Measurements from ENCODE around the gene TPRG1. TPM values are rescaled to one million over a fixed set of nuclear protein-coding genes. Genes with fewer than 3 reads are reported as not detected.

TPRG1 gene
- total RNA-seq, 4 donors from 2014 or later: 18.9 to 46.2 (median 36.9) TPM

DNA sequence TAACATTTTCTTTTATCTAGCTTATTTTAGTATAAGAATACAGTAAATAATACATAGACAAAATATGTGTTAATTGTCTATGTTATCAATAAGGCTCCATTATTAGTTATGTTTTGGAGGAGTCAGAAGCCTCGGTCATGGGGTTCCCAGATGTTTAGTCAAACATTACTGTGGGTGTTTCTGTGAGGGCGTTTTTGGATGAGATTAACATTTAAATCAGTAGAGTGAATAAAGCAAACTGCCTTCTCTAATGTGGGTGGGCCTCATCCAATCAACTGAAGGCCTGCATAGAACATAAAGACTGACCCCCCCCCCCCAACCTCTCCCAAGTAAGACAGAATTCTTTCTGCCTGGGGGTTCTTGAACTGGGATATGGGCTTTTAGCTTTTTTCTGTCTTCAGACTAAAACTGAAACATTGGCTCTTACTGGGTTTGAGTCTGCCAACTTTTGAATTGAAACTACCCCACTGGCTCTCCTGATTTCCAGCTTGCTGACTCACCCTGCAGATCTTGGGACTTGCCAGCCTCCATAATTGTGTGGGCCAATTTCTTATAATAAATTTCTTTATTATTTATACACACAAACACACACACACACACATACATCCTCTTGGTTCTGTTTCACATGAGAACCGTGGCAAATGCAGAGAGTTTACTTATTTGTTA lies 192.0 kb downstream of the TPRG1 start:
- intact Hi-C loops (cut with DNase I; ENCODE audit: low total_unique reads): no loop called here
- no peak overlapping the region for H3K4me3 ChIP-seq (ENCODE audit: low read depth, poor library complexity, severe bottlenecking)
- 21 to 26% methylated on average over 3 of the region's 3 CpGs for WGBS, 2 donors
- TF ChIP-seq, protein P1, sequence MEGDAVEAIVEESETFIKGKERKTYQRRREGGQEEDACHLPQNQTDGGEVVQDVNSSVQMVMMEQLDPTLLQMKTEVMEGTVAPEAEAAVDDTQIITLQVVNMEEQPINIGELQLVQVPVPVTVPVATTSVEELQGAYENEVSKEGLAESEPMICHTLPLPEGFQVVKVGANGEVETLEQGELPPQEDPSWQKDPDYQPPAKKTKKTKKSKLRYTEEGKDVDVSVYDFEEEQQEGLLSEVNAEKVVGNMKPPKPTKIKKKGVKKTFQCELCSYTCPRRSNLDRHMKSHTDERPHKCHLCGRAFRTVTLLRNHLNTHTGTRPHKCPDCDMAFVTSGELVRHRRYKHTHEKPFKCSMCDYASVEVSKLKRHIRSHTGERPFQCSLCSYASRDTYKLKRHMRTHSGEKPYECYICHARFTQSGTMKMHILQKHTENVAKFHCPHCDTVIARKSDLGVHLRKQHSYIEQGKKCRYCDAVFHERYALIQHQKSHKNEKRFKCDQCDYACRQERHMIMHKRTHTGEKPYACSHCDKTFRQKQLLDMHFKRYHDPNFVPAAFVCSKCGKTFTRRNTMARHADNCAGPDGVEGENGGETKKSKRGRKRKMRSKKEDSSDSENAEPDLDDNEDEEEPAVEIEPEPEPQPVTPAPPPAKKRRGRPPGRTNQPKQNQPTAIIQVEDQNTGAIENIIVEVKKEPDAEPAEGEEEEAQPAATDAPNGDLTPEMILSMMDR (IDR thresholded peaks at IDR 0.05): no peak
- no peak for TF ChIP-seq POLR2A (IDR thresholded peaks at IDR 0.05)
- DNase-seq (ENCODE audit: low spot score in 2 of 2): no peak

DNA sequence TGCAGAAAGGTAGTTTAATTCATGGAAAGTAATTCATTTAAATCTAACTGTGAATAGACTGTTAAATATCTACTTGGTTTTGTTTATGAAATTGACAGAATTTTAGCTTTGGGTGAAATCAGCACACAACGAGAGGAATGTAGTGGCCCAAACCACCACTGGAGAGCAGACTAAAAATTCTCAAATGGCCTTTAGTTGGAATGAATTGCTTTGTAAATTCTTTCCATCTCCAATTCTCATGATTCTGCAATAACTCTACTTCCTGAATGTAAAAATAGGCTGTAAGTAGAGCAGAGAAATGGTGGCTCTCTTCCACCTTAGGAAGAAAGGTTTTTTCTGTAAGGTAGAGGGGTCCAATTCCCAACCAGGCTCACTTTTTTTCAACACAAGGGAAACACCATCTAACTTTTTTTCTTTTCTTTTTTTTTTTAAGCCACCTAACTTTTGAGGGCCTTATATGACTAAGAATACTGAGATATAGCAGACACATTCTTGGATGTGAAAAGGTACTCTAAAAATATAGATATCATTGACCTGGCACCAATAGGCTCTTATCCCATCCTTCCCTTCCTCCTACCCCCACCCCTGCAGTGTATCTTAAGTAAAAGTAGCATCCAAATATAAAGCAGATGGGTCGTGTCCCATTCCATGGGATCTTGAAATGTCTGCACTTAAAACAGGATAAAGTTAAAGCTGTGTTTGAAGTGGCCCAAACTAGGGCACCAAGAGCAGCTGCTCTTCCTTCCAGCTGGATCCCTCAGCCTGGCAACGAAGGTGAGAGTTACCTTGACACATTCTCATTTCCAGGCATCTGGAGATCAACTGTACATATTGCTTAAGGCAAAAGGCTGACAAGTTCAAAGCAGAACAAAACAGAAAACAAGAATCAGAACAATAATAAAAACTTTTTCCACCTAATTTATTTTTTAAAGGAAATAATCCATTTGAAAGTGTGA lies 194.1 kb downstream of the TPRG1 start:
- TF ChIP-seq, protein P1 (IDR thresholded peaks at IDR 0.05): no peak
- no peak for TF ChIP-seq POLR2A (IDR thresholded peaks at IDR 0.05)
- WGBS, 2 donors: 49 to 50% methylated on average over 3 of the region's 3 CpGs

DNA sequence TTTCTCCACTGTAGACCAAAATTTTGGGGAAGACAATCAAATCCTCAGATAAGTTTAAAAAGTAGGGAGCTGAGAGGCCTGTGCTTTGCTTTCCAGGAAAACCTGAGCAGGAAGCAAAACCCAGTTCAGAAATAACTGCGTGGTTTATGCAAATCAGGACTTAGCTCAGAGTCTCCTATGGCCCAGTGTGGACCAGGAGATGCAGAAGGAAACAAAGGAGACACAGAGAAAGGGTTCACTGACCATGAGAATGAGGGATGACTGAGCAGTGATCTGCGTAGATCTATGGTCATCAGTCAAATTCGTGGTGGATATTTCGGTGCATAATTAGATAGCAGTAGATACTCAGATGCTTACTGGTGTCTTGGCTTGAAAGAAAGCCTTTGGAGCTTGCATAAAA lies 196.6 kb downstream of the TPRG1 start:
- no peak for DNase-seq (ENCODE audit: low spot score in 2 of 2)
- intact Hi-C loops (cut with DNase I; ENCODE audit: low total_unique reads): no loop called here
- no peak for TF ChIP-seq POLR2A (IDR thresholded peaks at IDR 0.05)
- TF ChIP-seq, protein P1 (IDR thresholded peaks at IDR 0.05): no peak

More for the DNA sequence above, 194.1 kb downstream of the TPRG1 start:
- no peak for DNase-seq (ENCODE audit: low spot score in 2 of 2)
- H3K4me3 ChIP-seq (ENCODE audit: low read depth, poor library complexity, severe bottlenecking): no peak overlapping the region
- intact Hi-C loops (cut with DNase I; ENCODE audit: low total_unique reads): no loop called here

DNA sequence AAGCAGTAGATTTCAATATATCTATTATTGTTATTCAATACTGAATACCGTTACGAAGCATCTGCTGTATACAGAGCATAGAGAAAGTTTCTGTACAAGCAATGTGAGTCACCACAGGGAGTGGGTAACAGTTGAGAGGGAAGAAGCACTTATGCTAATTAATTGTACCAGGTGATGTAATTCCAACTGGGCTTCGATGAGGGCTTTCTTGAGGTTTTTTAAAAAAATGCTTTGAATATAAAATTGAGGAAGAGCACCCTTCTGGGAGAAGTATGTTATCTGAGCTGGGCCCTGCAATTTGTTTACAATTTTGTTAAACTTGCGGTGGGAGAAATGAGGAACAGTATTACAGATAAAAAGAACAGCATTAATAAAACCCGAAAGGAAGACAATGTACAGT lies 197.9 kb downstream of the TPRG1 start:
- DNase-seq (ENCODE audit: low spot score in 2 of 2): no peak
- whole genome bisulfite sequencing, 2 donors: 83 to 87% methylated on average over 5 of the region's 5 CpGs
- intact Hi-C loops (cut with DNase I; ENCODE audit: low total_unique reads): no loop called here
- TF ChIP-seq POLR2A (IDR thresholded peaks at IDR 0.05): no peak
- TF ChIP-seq, protein P1 (IDR thresholded peaks at IDR 0.05): no peak
- no peak overlapping the region for H3K4me3 ChIP-seq (ENCODE audit: low read depth, poor library complexity, severe bottlenecking)

More for the DNA sequence above, 196.6 kb downstream of the TPRG1 start:
- H3K4me3 ChIP-seq (ENCODE audit: low read depth, poor library complexity, severe bottlenecking): no peak overlapping the region
- WGBS, 2 donors: 84% methylated on average over 4 of the region's 4 CpGs

DNA sequence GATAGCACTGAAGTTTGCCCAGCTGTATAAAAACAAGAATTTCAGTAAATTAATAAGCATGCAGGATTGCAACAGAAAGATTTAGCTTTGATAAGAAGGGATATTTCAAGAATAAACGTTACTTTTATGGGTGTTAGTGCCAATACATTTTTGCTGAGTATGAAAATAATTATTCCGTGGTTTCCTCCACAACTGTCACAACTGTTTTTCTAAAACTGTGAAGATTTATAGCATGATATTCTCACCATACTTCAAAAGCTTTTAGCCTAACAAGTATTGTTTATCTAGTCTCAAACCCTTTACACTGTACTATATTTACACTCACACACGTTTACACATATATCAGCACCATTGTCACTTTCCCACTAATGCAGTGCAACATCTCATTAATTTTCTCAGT lies 200.5 kb downstream of the TPRG1 start:
- no peak overlapping the region for H3K4me3 ChIP-seq (ENCODE audit: low read depth, poor library complexity, severe bottlenecking)
- intact Hi-C loops (cut with DNase I; ENCODE audit: low total_unique reads): no loop called here
- TF ChIP-seq, protein P1 (IDR thresholded peaks at IDR 0.05): no peak
- TF ChIP-seq POLR2A (IDR thresholded peaks at IDR 0.05): no peak
- WGBS, 2 donors: 7 to 11% methylated on average over 3 of the region's 3 CpGs
- no peak for DNase-seq (ENCODE audit: low spot score in 2 of 2)

All from lower leg skin (tissue), 4 donors.